Upper lobe of right lung (tissue), 1 donor: ENCODE data around the gene GRAMD2B. TPM values are rescaled to one million over a fixed set of nuclear protein-coding genes. Genes with fewer than 3 reads are reported as not detected.
A peak's percentile ranks its signal among the peaks of the same experiment; 100 is the strongest.

Source experiments
- ATAC-seq: fragments of 200-7000 bp; cut with Tn5 transposase; one replicate; pipeline ENCODE4 v1.9.1; 2020; ENCODE audit warnings: mild to moderate bottlenecking, moderate library complexity
- DNase-seq: peaks from one replicate; pipeline ENCODE4 v3.0.0-alpha.2; 2020
- H3K27ac ChIP-seq: fragments of 200-600 bp; one replicate; pipeline ENCODE4 v1.8.0; 2022
- H3K27me3 ChIP-seq: fragments of 200-600 bp; one replicate; pipeline ENCODE4 v1.8.0; 2022; ENCODE audit warnings: mild to moderate bottlenecking
- H3K36me3 ChIP-seq: fragments of 200-600 bp; one replicate; pipeline ENCODE4 v1.8.0; 2022
- H3K4me1 ChIP-seq: fragments of 200-600 bp; one replicate; pipeline ENCODE4 v1.8.0; 2022
- H3K4me3 ChIP-seq: fragments of 200-600 bp; one replicate; pipeline ENCODE4 v1.8.0; 2022; ENCODE audit warnings: mild to moderate bottlenecking
- H3K9me3 ChIP-seq: fragments of 200-600 bp; one replicate; pipeline ENCODE4 v1.8.0; 2022
- intact Hi-C: fragments of 100-400 bp; cut with DNase I; formaldehyde crosslinking; loops from one replicate; pipeline ENCODE4 v1.11.0; 2022
- total RNA-seq: library from RNA; stranded (reverse); fragmentation: NEBNext Ultra II Directional; extraction: Animal tissue kit (Norgen Biotek cat#: 25700); gene quantifications from one replicate; pipeline ENCODE4 v1.2.1, GENCODE V29; 2021
- TF ChIP-seq, protein P1 (sequence below): fragments of 200-600 bp; IDR thresholded peaks from one replicate; pipeline ENCODE4 v1.8.0; 2022; ENCODE audit warnings: antibody characterized with exemption
- donor health status: DM: no; HTN: yes; CAD: no; lungs with severe emphysema.

The GRAMD2B gene
- total RNA-seq, 1 donor from 2014 or later, result 17.0 TPM

DNA sequence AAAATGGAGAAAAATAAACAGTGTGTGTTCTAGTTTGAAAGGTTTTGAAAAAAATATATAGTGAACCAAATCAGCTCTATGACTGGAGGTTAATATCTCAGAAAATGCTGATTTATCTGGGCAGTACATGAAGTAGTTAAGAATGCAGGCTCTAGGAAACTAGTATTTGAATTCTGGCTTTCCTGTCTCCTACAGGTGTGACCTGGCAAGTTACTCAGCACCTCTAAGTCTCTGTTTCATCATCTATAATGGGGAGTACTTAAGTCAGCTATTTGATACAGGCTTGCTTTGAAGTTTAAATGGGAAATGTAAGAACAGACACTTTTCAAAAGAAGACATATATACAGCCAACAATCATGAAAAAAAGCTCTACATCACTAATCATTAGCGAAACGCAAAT, 5.2 kb downstream of the GRAMD2B start:
- peaks cover 10% of the 10 kb centered on the region for H3K4me1 ChIP-seq
- DNase-seq, result no peak
- H3K36me3 ChIP-seq, result peaks cover 11% of the 10 kb centered on the region
- H3K9me3 ChIP-seq, result no peaks in the 10 kb centered on the region
- TF ChIP-seq, protein P1, sequence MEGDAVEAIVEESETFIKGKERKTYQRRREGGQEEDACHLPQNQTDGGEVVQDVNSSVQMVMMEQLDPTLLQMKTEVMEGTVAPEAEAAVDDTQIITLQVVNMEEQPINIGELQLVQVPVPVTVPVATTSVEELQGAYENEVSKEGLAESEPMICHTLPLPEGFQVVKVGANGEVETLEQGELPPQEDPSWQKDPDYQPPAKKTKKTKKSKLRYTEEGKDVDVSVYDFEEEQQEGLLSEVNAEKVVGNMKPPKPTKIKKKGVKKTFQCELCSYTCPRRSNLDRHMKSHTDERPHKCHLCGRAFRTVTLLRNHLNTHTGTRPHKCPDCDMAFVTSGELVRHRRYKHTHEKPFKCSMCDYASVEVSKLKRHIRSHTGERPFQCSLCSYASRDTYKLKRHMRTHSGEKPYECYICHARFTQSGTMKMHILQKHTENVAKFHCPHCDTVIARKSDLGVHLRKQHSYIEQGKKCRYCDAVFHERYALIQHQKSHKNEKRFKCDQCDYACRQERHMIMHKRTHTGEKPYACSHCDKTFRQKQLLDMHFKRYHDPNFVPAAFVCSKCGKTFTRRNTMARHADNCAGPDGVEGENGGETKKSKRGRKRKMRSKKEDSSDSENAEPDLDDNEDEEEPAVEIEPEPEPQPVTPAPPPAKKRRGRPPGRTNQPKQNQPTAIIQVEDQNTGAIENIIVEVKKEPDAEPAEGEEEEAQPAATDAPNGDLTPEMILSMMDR, result no peak
- no peak for ATAC-seq
- intact Hi-C loops, result no loop called here
- no peak overlapping the region for H3K4me3 ChIP-seq
- H3K27ac ChIP-seq, result no peak overlapping the region
- no peaks in the 10 kb centered on the region for H3K27me3 ChIP-seq

DNA sequence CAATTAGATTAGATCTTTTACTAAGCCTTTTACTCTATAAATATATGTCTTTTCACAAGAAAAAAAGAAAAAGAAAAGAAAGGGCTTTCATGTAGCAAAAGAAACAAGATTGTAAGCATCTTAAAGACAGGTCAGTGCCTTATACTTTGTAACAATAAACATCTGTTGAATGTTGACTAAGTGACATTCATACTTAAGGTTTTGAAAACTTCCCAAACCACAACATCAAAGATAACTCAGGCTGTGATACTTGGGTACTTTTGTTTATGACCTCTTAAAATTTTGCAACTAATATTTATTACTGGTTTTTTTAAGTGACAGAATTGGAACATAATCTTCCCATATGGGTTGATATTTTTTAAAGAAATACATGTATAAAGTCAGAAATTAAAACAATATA, 7.4 kb downstream of the GRAMD2B start:
- no peak overlapping the region for H3K4me3 ChIP-seq
- H3K4me1 ChIP-seq, result no peaks in the 10 kb centered on the region
- no peak overlapping the region for H3K27ac ChIP-seq
- peaks cover 13% of the 10 kb centered on the region for H3K36me3 ChIP-seq
- intact Hi-C loops, result no loop called here
- ATAC-seq (no peak), DNase-seq (no peak)
- H3K27me3 ChIP-seq, result no peaks in the 10 kb centered on the region
- H3K9me3 ChIP-seq, result no peaks in the 10 kb centered on the region
- TF ChIP-seq, protein P1, result no peak

DNA sequence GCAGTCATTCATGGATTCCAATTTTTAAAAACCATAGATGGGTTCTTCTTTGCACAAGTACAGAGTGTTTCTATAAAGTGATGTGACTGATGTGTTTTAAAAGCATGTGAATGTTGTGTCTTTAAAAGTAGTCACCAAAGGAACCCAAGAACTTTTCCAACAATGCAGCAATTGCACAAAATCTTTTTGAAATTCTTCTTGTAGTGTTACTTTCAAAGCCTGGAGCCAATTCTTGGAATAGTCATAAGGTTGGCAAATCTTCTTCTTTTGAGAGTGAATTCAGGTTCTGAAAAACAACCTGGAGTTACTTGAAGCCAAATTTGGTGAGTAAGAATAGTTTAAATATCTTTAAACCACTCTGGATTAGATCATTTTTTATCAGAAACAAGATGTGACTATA, 10.5 kb downstream of the GRAMD2B start:
- Histone ChIP-seq H3K4me3 (no peak overlapping the region), H3K9me3 (no peaks in the 10 kb centered on the region), H3K36me3 (peaks cover 19% of the 10 kb centered on the region), H3K27me3 (no peaks in the 10 kb centered on the region), H3K27ac (no peak overlapping the region), H3K4me1 (no peaks in the 10 kb centered on the region)
- TF ChIP-seq, protein P1, result no peak
- no peak for DNase-seq
- intact Hi-C loops, result no loop called here
- ATAC-seq, result no peak

DNA sequence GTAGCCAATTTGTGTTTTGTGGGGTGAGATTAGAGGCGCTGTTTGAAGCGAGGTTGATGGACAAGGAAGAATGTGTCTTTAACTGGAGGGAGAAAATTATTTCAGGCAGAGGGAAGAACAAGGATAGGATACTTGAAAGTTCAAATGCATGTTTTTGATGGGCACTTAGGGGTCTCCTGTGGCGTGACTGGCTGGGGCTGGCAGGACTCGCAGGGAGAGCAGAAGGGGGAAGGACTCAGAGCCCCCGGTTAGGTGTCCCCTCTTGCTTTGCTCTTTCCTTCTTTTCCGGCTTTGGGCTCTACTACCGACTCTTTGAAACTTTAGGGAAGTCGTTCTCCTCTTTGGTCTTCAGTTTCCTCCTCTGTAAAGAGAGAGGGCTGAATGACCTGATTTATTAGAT, 12.1 kb downstream of the GRAMD2B start:
- intact Hi-C loops, result no loop called here
- DNase-seq, result no peak
- H3K4me3 ChIP-seq, result no peak overlapping the region
- no peaks in the 10 kb centered on the region for H3K4me1 ChIP-seq
- ATAC-seq, result no peak
- H3K27ac ChIP-seq, result no peak overlapping the region
- no peaks in the 10 kb centered on the region for H3K9me3 ChIP-seq
- TF ChIP-seq, protein P1, result no peak
- no peaks in the 10 kb centered on the region for H3K27me3 ChIP-seq
- peaks cover 9% of the 10 kb centered on the region for H3K36me3 ChIP-seq

DNA sequence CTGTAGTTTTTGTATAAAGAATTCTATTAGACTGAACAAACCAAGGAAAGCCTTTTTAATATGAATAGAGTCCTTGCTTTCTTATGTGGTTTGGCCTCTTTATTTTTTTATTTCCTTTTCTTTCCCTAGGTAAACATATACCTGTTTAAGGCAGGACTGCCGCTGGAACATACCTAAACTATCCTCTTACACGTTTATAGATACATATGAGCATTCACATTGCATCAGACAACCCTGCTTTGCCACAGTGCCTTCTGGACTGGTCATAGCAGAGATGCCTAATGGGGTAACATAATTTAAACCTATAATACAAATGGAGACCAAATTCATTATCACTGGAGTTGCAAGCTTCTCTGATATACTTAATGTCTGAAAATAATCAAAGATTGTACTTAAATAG, 12.5 kb downstream of the GRAMD2B start:
- TF ChIP-seq, protein P1, result no peak
- Histone ChIP-seq H3K9me3 (no peaks in the 10 kb centered on the region), H3K27me3 (no peaks in the 10 kb centered on the region), H3K4me3 (no peak overlapping the region), H3K36me3 (peaks cover 7% of the 10 kb centered on the region), H3K27ac (no peak overlapping the region), H3K4me1 (no peaks in the 10 kb centered on the region)
- intact Hi-C loops, result no loop called here
- DNase-seq (no peak), ATAC-seq (no peak)

DNA sequence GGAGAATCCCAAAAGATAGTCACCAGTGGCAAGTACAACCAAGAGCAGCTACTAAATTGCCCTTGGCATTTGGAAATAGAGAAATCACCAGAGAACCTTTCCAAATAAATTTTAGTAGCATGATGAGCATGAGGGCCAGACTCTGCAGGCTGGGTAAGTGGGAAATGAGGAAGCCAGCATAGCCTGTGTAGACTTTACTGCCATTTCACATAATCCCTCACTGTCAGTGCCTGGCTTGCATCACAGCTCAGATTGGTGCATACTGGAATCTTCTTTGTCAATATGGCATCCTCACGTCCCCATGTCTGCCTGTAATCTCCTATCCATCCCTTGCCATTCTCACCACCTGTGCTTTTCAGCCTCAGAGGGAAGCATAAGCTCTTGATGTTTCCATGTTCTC, 14.5 kb downstream of the GRAMD2B start:
- no peak for DNase-seq
- H3K27me3 ChIP-seq, result no peaks in the 10 kb centered on the region
- ATAC-seq, result peak; percentile 29
- intact Hi-C loops, result no loop called here
- TF ChIP-seq, protein P1, result no peak
- H3K27ac ChIP-seq, result no peak overlapping the region
- no peaks in the 10 kb centered on the region for H3K4me1 ChIP-seq
- peaks cover 7% of the 10 kb centered on the region for H3K36me3 ChIP-seq
- H3K9me3 ChIP-seq, result no peaks in the 10 kb centered on the region
- H3K4me3 ChIP-seq, result no peak overlapping the region
